ENCODE results near the gene SEL1L.
A peak's percentile ranks its signal among the peaks of the same experiment; 100 is the strongest.

Gene SEL1L

GRCh38 chr14:81435391-81436295, 98.0 kb downstream of the SEL1L start (continued):
- TF ChIP-seq, protein P1, sequence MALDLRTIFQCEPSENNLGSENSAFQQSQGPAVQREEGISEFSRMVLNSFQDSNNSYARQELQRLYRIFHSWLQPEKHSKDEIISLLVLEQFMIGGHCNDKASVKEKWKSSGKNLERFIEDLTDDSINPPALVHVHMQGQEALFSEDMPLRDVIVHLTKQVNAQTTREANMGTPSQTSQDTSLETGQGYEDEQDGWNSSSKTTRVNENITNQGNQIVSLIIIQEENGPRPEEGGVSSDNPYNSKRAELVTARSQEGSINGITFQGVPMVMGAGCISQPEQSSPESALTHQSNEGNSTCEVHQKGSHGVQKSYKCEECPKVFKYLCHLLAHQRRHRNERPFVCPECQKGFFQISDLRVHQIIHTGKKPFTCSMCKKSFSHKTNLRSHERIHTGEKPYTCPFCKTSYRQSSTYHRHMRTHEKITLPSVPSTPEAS (tag by site-specific recombination; IDR thresholded peaks at IDR 0.05), result peak; percentile 96
- TF ChIP-seq, protein P2, sequence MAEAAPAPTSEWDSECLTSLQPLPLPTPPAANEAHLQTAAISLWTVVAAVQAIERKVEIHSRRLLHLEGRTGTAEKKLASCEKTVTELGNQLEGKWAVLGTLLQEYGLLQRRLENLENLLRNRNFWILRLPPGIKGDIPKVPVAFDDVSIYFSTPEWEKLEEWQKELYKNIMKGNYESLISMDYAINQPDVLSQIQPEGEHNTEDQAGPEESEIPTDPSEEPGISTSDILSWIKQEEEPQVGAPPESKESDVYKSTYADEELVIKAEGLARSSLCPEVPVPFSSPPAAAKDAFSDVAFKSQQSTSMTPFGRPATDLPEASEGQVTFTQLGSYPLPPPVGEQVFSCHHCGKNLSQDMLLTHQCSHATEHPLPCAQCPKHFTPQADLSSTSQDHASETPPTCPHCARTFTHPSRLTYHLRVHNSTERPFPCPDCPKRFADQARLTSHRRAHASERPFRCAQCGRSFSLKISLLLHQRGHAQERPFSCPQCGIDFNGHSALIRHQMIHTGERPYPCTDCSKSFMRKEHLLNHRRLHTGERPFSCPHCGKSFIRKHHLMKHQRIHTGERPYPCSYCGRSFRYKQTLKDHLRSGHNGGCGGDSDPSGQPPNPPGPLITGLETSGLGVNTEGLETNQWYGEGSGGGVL (tag by site-specific recombination; IDR thresholded peaks at IDR 0.05), result 0 out of 2 replicates have a peak, but pooled peaks have one; percentile 26
- peak; percentile 96 for TF ChIP-seq SCRT2 (tag by site-specific recombination; IDR thresholded peaks at IDR 0.05)
- TF ChIP-seq MZF1 (tag by site-specific recombination; IDR thresholded peaks at IDR 0.05; ENCODE audit: borderline replicate concordance), result no peak
- TF ChIP-seq ZBTB20 (tag by site-specific recombination; IDR thresholded peaks at IDR 0.05), result peak; percentile 59; the same call in 1 of the 2 replicates
- peak; percentile 66; the same call in 1 of the 2 replicates for TF ChIP-seq ZBTB17 (tag by site-specific recombination; IDR thresholded peaks at IDR 0.05)
- no peak for TF ChIP-seq ZNF248 (tag by site-specific recombination; IDR thresholded peaks at IDR 0.05)
- TF ChIP-seq YY2 (tag by site-specific recombination; IDR thresholded peaks at IDR 0.05), result no peak
- TF ChIP-seq ZNF354C (tag by site-specific recombination; IDR thresholded peaks at IDR 0.05; ENCODE audit: borderline replicate concordance, low read depth), result no peak
- TF ChIP-seq EGR2 (tag by site-specific recombination; IDR thresholded peaks at IDR 0.05; ENCODE audit: low read depth), result peak; percentile 27; the same call in 1 of the 2 replicates
- TF ChIP-seq ZNF549 (tag by site-specific recombination; IDR thresholded peaks at IDR 0.05), result no peak
- peak; percentile 94 for TF ChIP-seq ZBTB26 (tag by site-specific recombination; optimal IDR thresholded peaks at IDR 0.05)
- 0 out of 2 replicates have a peak, but pooled peaks have one; percentile 43 for TF ChIP-seq SP3 (tag by site-specific recombination; IDR thresholded peaks at IDR 0.05)
- TF ChIP-seq ZNF114 (tag by site-specific recombination; IDR thresholded peaks at IDR 0.05), result no peak
- TF ChIP-seq SP7 (tag by site-specific recombination; IDR thresholded peaks at IDR 0.05), result 0 out of 2 replicates have a peak, but pooled peaks have one; percentile 30
- 0 out of 2 replicates have a peak, but pooled peaks have one; percentile 20 for TF ChIP-seq SP2 (tag by site-specific recombination; IDR thresholded peaks at IDR 0.05)
- TF ChIP-seq ZNF202 (tag by site-specific recombination; IDR thresholded peaks at IDR 0.05; ENCODE audit: borderline replicate concordance), result no peak
- TF ChIP-seq ATF2 (tag by site-specific recombination; IDR thresholded peaks at IDR 0.05; ENCODE audit: low read depth), result no peak
- TF ChIP-seq ZNF692 (tag by site-specific recombination; IDR thresholded peaks at IDR 0.05), result 0 out of 2 replicates have a peak, but pooled peaks have one; percentile 6
- no peak for TF ChIP-seq ZNF830 (tag by site-specific recombination; IDR thresholded peaks at IDR 0.05; ENCODE audit: low read depth)
- TF ChIP-seq ZBTB11 (tag by site-specific recombination; conservative IDR thresholded peaks at IDR 0.05; ENCODE audit: low read depth), result 0 out of 2 replicates have a peak, but pooled peaks have one; percentile 11
- TF ChIP-seq, protein P3, sequence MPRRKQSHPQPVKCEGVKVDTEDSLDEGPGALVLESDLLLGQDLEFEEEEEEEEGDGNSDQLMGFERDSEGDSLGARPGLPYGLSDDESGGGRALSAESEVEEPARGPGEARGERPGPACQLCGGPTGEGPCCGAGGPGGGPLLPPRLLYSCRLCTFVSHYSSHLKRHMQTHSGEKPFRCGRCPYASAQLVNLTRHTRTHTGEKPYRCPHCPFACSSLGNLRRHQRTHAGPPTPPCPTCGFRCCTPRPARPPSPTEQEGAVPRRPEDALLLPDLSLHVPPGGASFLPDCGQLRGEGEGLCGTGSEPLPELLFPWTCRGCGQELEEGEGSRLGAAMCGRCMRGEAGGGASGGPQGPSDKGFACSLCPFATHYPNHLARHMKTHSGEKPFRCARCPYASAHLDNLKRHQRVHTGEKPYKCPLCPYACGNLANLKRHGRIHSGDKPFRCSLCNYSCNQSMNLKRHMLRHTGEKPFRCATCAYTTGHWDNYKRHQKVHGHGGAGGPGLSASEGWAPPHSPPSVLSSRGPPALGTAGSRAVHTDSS (tag by site-specific recombination; IDR thresholded peaks at IDR 0.05), result peak; percentile 76
- TF ChIP-seq SCRT1 (tag by site-specific recombination; IDR thresholded peaks at IDR 0.05; ENCODE audit: borderline replicate concordance), result peak; percentile 76
- no peak for TF ChIP-seq HOXC10 (CRISPR knock-in tag; IDR thresholded peaks at IDR 0.05)
- no peak for TF ChIP-seq ZNF558 (tag by site-specific recombination; IDR thresholded peaks at IDR 0.05)
- TF ChIP-seq ZNF664 (tag by site-specific recombination; IDR thresholded peaks at IDR 0.05), result no peak

Data from HEK293 (cell line).